Natural killer cell treated with Interleukin-12 subunit alpha and Interleukin-12 subunit beta and Interleukin-15 and Interleukin-18, amount 100 ng/mL, for 72 hours (primary cell): Measurements from ENCODE around the gene CCNF. TPM values are rescaled to one million over a fixed set of nuclear protein-coding genes. Genes with fewer than 3 reads are reported as not detected.
A peak's percentile ranks its signal among the peaks of the same experiment; 100 is the strongest.

Source experiments
- ATAC-seq, 2 donors: fragments of 150-1000 bp; cut with Tn5 transposase in 1 of 2; sonication (Bioruptor Pico), chemical (Tn5 transposase) in 1 of 2; 2 replicates each; pipeline ENCODE4 v1.10.0; 2021
- DNase-seq: peaks from one replicate; pipeline ENCODE4 v3.0.0; 2022; ENCODE audit warnings: low spot score
- H3K27ac Mint-ChIP-seq, 2 donors: 1 replicate in 1 of 2; 2 replicates in 1 of 2; pipeline ENCODE4 v1.8.0; 2022; ENCODE audit warnings: mixed read lengths in 2 of 2, mild to moderate bottlenecking in 1 of 2, moderate library complexity in 1 of 2
- H3K27me3 Mint-ChIP-seq, 2 donors: 1 replicate in 1 of 2; 2 replicates in 1 of 2; pipeline ENCODE4 v1.8.0; 2022; ENCODE audit warnings: mixed read lengths in 2 of 2
- H3K36me3 Mint-ChIP-seq: one replicate; pipeline ENCODE4 v1.8.0; 2022; ENCODE audit warnings: mixed read lengths
- H3K4me1 Mint-ChIP-seq, 2 donors: 1 replicate in 1 of 2; 2 replicates in 1 of 2; pipeline ENCODE4 v1.8.0; 2022; ENCODE audit warnings: low read depth in 2 of 2, mixed read lengths in 2 of 2, mild to moderate bottlenecking in 1 of 2
- H3K4me3 Mint-ChIP-seq: one replicate; pipeline ENCODE4 v1.8.0; 2022; ENCODE audit warnings: mixed read lengths
- H3K9me3 Mint-ChIP-seq: 2 replicates; pipeline ENCODE4 v1.8.0; 2022; ENCODE audit warnings: mixed read lengths
- total RNA-seq, 2 donors: library from RNA; stranded (reverse); gene quantifications; one replicate each; pipeline ENCODE4 v1.2.3, GENCODE V29; 2022

The CCNF gene
- total RNA-seq, 2 donors from 2014 or later, result 36.1 to 79.5 TPM

DNA sequence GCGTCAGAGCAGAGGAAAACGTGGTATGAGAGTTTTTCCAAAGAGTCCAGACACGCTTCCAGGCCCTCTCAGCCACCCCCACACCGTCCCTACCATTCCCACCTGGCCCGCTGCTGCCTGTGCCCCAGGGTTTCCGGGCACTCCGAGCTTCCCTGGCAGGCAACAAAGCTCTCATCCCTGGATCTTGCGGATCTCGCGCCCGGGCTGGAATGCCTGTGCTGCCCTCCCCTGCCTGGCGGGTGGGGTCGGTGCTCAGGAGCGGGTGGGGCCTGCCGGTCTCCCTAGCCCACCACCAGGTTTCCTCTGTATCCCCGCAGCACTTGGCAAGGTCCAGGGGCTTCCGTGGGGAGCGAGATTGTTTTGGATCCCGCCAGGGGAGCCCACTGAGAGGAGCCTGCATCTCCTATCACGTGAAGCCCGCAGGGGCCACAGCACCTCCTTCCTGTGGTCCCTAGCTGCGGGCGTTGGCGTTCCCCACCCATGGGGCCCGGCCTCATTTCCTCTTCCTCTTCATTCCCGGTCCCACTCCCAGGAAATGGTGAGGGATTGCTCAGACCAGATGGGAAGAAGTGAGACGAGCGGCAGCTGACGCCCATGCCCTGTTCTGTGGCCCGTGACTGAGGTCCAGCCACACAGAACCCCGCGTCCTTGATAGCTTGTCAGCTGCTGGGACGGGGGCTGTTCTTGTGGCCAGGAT, 56.7 kb downstream of the CCNF start:
- Mint-ChIP-seq H3K27ac (peak overlapping the region in 1 of 2 donors; percentile 14), H3K9me3 (no peaks in the 10 kb centered on the region), H3K27me3 (no peaks in the 10 kb centered on the region), H3K36me3 (no peaks in the 10 kb centered on the region), H3K4me1 (peaks cover 13 to 26% of the 10 kb centered on the region in 2 donors), H3K4me3 (no peak overlapping the region)
- peak in 1 of 2 donors; percentile 11 for ATAC-seq
- no peak for DNase-seq

DNA sequence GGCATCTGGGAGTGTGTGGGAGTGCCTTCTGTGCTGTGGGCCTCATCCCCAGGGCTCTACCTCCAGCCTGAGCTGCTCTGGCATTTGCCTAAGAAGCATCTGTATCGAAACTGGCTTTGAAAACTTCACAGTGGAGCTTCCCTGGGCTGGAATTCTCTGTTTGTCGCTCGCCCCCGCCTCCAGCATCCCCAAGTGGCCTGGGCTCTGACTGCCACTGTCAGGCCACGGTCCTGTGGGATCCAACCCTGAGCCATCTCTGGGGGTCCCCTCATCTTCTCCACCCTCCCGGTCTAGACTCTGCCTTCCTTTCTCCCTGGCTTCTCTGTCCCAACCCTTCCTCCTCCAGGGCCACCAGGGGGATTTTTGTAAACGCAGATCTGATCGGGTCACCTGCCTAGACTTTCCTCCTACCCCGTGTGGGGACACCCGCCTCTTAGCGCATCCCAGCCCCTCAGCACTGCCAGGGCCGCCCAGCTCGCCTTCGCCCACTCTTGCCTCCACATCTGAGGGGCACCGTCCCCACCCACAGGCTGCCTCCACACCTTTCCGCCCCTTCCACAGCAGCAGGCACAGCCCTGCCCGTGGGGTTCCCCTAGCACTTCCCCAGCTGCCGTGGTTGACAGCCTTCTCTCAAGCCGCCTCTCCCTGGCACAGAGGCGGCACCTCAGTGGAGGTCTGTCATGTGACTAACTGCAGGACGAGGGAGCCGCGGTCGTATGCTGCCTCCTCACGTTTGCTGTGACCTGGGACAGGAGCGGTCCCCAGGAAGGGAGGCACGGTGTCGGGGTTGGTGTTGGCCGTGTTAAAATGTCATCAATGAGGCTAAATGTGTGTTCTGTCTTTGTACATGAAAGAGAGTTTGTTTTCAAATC, 57.6 kb downstream of the CCNF start:
- peaks cover 13 to 26% of the 10 kb centered on the region in 2 donors for H3K4me1 Mint-ChIP-seq
- DNase-seq (peak; percentile 89), ATAC-seq (peak; percentile 90 to 93)
- H3K36me3 Mint-ChIP-seq, result no peaks in the 10 kb centered on the region
- H3K4me3 Mint-ChIP-seq, result peak overlapping the region; percentile 74
- peak overlapping the region in 1 of 2 donors; percentile 14 for H3K27ac Mint-ChIP-seq
- no peaks in the 10 kb centered on the region for H3K27me3 Mint-ChIP-seq
- no peaks in the 10 kb centered on the region for H3K9me3 Mint-ChIP-seq

DNA sequence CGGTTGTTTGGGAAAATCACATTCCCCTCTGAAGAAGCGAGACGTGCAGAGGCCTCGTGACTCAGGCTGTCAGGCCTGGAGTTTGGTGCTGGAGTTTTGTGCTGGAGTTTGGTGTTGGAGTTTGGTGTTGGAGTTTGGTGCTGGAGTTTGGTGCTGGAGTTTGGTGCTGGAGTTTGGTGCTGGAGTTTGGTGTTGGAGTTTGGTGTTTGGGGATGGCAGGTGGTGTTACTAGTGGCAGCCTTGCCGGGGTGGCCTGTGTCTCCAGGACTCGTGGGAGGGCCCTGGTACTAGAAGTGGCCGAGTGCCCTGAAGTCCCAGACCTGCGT, 58.2 kb downstream of the CCNF start:
- Mint-ChIP-seq H3K36me3 (no peaks in the 10 kb centered on the region), H3K4me3 (peak overlapping the region; percentile 74), H3K27ac (peak overlapping the region in 1 of 2 donors; percentile 14), H3K4me1 (peaks cover 13 to 26% of the 10 kb centered on the region in 2 donors), H3K9me3 (no peaks in the 10 kb centered on the region), H3K27me3 (no peaks in the 10 kb centered on the region)
- no peak for DNase-seq
- ATAC-seq, result no peak

DNA sequence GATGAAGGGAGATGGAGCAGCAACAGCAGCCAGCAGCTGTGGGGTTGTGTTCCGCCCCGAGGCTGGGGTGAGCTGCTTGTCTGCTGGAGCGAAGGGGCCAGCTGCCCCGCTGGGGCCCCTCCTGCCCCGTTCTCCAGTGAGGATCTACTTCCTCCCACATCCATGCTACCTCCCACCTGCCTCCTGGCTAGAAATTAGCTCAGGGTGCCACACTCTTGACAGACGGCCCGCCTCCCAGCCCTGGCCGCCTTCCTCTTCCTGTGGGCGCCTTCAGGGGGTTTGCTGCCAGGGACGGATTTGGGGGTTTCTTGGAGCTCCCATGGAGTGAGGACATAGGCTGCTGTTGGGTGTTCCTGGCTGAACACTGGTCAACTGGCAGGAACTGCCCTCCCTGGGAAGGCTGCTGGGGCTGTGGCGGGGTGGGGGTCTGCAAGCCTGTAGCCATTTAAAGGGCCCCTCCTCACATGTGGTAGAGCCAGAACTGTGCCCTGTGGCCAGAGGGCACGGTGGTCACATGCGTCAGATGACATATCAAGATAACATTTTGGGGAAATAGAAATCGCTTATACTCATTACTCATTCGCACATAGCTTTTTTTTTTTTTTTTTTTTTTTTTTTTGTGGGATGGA, 58.8 kb downstream of the CCNF start:
- Mint-ChIP-seq H3K9me3 (no peaks in the 10 kb centered on the region), H3K27me3 (no peaks in the 10 kb centered on the region), H3K36me3 (no peaks in the 10 kb centered on the region), H3K4me1 (peaks cover 13 to 26% of the 10 kb centered on the region in 2 donors), H3K27ac (no peak overlapping the region), H3K4me3 (peak overlapping the region; percentile 74)
- ATAC-seq (peak in 1 of 2 donors; percentile 44), DNase-seq (no peak)

DNA sequence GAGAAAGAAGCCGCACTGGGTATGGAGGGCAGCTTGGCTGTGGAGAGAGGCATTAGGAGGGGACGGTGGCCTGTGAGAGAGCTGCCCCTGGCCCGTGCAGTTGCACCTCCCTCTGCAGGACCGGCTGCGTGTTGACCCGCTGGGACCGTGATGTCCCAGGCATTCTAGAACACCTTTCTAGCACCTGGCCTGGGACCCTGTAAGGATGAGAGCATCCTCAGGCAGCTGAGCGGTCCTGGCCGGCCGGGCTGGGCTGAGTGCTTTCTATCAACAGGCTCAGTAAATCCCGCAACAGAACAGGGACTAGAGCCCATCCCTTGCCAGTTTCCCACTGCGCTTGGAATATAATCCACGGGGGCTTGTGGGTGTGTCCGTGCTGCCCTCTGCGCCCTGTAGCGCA, 60.3 kb downstream of the CCNF start:
- no peaks in the 10 kb centered on the region for H3K36me3 Mint-ChIP-seq
- no peaks in the 10 kb centered on the region for H3K27me3 Mint-ChIP-seq
- no peak overlapping the region for H3K27ac Mint-ChIP-seq
- no peaks in the 10 kb centered on the region for H3K9me3 Mint-ChIP-seq
- H3K4me3 Mint-ChIP-seq, result no peak overlapping the region
- DNase-seq (no peak), ATAC-seq (no peak)
- peaks cover 13 to 23% of the 10 kb centered on the region in 2 donors for H3K4me1 Mint-ChIP-seq

DNA sequence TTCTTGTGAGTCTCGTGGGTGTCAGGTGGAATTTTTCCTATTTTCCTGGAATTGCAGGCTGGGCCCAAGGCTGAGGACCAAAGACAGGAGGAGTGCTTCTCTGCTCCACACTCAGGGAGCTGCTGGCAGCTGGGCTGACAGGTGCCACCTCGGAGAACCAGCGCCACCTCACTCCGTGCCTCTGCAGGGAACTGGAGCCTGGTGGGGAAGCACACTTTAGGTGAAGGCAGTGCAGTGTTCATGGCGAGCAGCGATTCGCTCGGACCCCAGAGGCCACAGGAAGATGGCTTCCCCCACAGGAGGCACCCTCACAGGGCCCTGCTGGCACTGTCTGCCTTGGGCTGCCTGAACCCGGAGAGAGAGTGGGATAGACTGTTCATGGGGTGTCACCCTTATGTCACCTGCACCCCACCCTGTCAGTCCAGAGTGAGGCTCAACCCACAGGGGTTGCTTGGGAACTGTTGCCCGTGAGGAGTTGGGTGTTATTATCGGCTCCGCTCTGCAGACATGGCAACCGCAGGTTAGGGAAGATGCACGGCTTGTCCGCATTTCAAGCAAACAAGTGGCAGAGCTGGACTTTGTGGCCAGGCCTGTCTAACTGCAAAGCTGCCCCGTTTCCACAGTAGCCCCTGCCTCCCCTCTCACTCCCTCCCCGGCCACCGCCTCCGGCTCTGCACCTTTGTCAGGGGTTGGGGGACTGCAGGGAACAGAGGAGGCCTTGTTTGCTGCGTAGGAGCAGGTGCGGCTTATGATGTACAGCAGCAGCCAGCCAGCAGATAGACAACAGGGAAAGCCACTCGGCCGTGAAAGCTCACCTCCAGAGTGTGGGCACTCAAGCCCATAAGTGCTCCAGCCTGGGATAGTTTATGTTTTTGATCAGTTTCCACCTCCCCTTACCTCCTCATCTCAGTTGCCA, 61.2 kb downstream of the CCNF start:
- H3K4me1 Mint-ChIP-seq, result peaks cover 13 to 17% of the 10 kb centered on the region in 2 donors
- no peak for DNase-seq
- no peaks in the 10 kb centered on the region for H3K27me3 Mint-ChIP-seq
- H3K9me3 Mint-ChIP-seq, result no peaks in the 10 kb centered on the region
- H3K4me3 Mint-ChIP-seq, result no peak overlapping the region
- ATAC-seq, result no peak
- no peaks in the 10 kb centered on the region for H3K36me3 Mint-ChIP-seq
- H3K27ac Mint-ChIP-seq, result no peak overlapping the region

DNA sequence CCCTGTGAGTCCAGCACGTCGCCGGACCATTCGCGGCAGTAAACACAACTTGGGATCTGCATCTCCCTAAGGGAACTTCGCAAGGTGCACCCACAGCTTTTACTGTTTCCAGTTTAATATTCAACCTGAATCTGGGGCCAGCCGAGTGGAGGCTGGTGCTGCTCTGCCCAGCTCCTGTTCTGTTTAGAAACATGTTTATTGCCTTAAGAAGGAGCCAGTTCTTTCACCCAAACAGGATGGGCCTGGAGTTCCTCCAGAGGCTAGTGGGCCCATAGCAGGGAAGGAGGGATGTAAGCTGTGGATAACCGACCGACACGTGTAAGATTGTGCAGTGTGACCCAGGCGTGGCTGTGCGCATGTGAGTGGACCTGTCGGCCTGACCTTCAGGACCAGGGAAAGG, 63.0 kb downstream of the CCNF start:
- Mint-ChIP-seq H3K27ac (no peak overlapping the region), H3K4me1 (peaks cover 5 to 9% of the 10 kb centered on the region in 2 donors), H3K36me3 (no peaks in the 10 kb centered on the region), H3K9me3 (no peaks in the 10 kb centered on the region), H3K27me3 (no peaks in the 10 kb centered on the region), H3K4me3 (no peak overlapping the region)
- ATAC-seq, result no peak
- no peak for DNase-seq

DNA sequence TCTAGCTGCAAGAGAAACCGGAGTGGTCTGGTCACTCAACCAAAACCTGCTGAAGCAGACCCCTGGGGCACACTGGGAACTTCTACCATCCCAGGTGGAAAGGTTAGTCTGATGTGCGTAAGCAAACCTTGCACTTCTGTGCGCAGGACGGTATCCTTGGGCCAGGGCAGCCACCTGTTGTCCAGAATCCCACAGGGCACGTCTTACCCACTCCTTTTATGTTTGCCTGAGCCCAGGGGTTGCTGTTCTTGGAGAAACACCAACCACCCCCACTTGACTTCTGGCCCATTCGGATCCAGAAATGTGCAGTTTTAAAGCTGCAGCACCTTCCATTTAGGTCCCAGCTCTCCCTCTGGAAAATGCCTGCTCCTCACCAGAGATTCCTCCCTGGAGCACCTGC, 64.4 kb downstream of the CCNF start:
- Mint-ChIP-seq H3K4me3 (no peak overlapping the region), H3K36me3 (no peaks in the 10 kb centered on the region), H3K27ac (no peak overlapping the region), H3K9me3 (no peaks in the 10 kb centered on the region), H3K27me3 (no peaks in the 10 kb centered on the region), H3K4me1 (peaks cover 0 to 2% of the 10 kb centered on the region in 2 donors)
- DNase-seq, result no peak
- ATAC-seq, result no peak

DNA sequence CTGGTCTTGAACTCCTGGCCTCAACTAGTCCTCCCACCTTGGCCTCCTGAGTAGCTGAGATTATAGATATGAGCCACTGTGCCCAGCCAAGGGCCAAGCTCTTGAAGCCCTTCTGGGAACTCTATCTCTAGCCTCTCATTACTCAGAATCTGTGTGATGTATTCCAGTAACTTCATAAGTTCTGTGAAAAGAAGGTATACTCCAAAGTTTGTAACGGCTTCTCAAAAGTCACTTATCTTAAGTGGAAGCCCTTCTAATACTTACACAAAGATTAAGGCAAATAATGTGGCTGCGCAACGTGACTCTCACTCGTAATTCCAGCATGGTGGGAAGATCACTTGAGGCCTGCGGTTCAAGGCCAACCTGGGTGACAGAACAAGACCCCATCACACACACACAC, 65.4 kb downstream of the CCNF start:
- no peak overlapping the region for H3K27ac Mint-ChIP-seq
- no peaks in the 10 kb centered on the region for H3K36me3 Mint-ChIP-seq
- H3K4me3 Mint-ChIP-seq, result no peak overlapping the region
- DNase-seq (no peak), ATAC-seq (no peak)
- H3K9me3 Mint-ChIP-seq, result no peaks in the 10 kb centered on the region
- no peaks in the 10 kb centered on the region for H3K4me1 Mint-ChIP-seq
- H3K27me3 Mint-ChIP-seq, result no peaks in the 10 kb centered on the region

DNA sequence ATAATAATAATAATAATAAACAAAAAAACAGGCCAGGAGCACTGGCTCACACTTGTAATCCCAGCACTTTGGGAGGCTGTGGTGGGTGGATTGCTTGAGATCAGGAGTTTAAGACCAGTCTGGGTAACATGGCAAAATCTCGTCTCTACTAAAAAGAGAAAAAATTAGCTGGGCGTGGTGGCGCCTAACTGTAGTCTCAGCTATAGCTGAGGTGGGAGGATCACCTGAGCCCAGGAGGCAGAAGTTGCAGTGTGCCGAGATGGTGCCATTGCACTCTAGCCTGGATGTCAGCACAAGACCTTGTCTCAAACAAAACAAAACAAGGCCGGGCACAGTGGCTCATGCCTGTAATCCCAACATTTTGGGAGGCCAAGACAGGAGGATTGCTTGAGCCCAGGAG, 65.8 kb downstream of the CCNF start:
- H3K9me3 Mint-ChIP-seq, result no peaks in the 10 kb centered on the region
- ATAC-seq (no peak), DNase-seq (no peak)
- H3K36me3 Mint-ChIP-seq, result no peaks in the 10 kb centered on the region
- H3K4me3 Mint-ChIP-seq, result no peak overlapping the region
- H3K27ac Mint-ChIP-seq, result no peak overlapping the region
- no peaks in the 10 kb centered on the region for H3K4me1 Mint-ChIP-seq
- no peaks in the 10 kb centered on the region for H3K27me3 Mint-ChIP-seq

DNA sequence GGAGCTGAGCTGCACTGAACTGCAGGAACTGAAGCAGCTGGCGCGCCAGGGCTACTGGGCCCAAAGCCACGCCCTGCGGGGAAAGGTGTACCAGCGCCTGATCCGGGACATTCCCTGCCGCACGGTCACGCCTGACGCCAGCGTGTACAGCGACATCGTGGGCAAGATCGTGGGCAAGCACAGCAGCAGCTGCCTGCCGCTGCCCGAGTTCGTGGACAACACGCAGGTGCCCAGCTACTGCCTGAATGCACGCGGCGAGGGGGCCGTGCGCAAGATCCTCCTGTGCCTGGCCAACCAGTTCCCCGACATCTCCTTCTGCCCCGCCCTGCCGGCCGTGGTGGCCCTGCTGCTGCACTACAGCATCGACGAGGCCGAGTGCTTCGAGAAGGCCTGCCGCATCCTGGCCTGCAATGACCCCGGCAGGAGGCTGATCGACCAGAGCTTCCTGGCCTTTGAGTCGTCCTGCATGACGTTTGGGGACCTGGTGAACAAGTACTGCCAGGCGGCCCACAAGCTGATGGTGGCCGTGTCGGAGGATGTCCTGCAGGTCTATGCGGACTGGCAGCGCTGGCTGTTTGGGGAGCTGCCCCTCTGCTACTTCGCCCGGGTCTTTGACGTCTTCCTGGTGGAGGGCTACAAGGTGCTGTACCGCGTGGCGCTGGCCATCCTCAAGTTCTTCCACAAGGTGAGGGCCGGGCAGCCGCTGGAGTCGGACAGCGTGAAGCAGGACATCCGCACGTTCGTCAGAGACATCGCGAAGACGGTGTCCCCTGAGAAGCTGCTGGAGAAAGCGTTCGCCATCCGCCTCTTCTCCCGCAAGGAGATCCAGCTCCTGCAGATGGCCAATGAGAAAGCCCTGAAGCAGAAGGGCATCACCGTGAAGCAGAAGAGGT, 67.2 kb downstream of the CCNF start:
- no peak for DNase-seq
- Mint-ChIP-seq H3K9me3 (no peaks in the 10 kb centered on the region), H3K27ac (no peak overlapping the region), H3K4me1 (no peaks in the 10 kb centered on the region), H3K27me3 (no peaks in the 10 kb centered on the region), H3K36me3 (no peaks in the 10 kb centered on the region), H3K4me3 (no peak overlapping the region)
- no peak for ATAC-seq

DNA sequence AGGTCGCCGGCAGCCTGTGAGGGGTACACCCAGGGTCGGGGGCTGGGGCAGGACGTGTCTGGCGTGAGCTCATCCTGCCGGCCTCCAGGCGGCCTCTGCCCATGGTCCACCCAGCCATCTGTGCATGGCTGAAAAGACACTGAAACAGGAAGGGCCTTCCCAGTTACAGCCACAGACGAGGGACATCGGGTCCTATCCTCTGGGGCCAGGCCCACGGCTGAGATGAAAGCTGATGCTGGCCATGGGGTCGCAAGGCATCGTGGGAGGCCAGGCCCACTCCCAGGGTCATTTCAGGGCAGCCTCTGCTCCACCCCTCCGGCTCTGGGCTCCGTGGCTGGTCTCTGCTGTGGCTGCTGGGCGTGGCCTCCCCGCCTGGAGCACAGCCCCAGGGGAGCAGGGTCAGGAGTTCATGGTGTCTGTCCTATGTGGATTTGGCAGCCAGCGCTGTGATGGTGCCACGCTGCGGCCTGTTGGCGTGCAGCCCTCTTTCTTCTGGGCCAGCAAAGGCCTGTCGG, 67.9 kb downstream of the CCNF start:
- no peaks in the 10 kb centered on the region for H3K36me3 Mint-ChIP-seq
- ATAC-seq (no peak), DNase-seq (no peak)
- H3K27me3 Mint-ChIP-seq, result no peaks in the 10 kb centered on the region
- H3K4me1 Mint-ChIP-seq, result no peaks in the 10 kb centered on the region
- H3K9me3 Mint-ChIP-seq, result no peaks in the 10 kb centered on the region
- no peak overlapping the region for H3K4me3 Mint-ChIP-seq
- H3K27ac Mint-ChIP-seq, result no peak overlapping the region
